Right lobe of liver (tissue), 6 donors: ENCODE data around the gene SERPINB4. TPM values are rescaled to one million over a fixed set of nuclear protein-coding genes. Genes with fewer than 3 reads are reported as not detected.
"Not testable (repeated sequence)": the region's sequence is repeated elsewhere in the genome, so short reads cannot be mapped to it uniquely, and the experiment has no call there.

Source experiments
- ATAC-seq, 4 donors: fragments of 200-7000 bp; cut with Tn5 transposase; one replicate each; pipeline ENCODE4 v1.9.1; 2020; ENCODE audit warnings: mild to moderate bottlenecking in 4 of 4, moderate library complexity in 4 of 4
- DNase-seq, 3 donors: peaks; one replicate each; pipeline ENCODE4 v3.0.0-alpha.2; 2020
- H3K27ac ChIP-seq, 3 donors: fragments of 200-600 bp; one replicate each; pipeline ENCODE4 v1.8.0; 2022
- H3K27me3 ChIP-seq, 2 donors: fragments of 200-600 bp; one replicate each; pipeline ENCODE4 v1.8.0; 2022
- H3K36me3 ChIP-seq, 4 donors: fragments of 200-600 bp; sonication (generic) in 1 of 4; one replicate each; pipeline versions ENCODE4 v1.5.1 to v1.8.0; 2017 to 2022; ENCODE audit warnings: control low read depth in 1 of 4
- H3K4me1 ChIP-seq, 4 donors: fragments of 200-600 bp; sonication (generic) in 1 of 4; one replicate each; pipeline versions ENCODE4 v1.5.1 to v1.8.0; 2017 to 2022; ENCODE audit warnings: control low read depth in 1 of 4
- H3K4me3 ChIP-seq, 3 donors: fragments of 200-600 bp; one replicate each; pipeline ENCODE4 v1.8.0; 2022
- H3K9me3 ChIP-seq, 4 donors: fragments of 200-600 bp; sonication (generic) in 1 of 4; one replicate each; pipeline versions ENCODE4 v1.5.1 to v1.8.0; 2017 to 2022; ENCODE audit warnings: control low read depth in 1 of 4
- POLR2A ChIP-seq: fragments of 450-650 bp; IDR thresholded peaks from one replicate; pipeline ENCODE4 v1.6.1; 2017; ENCODE audit warnings: antibody characterized with exemption, mild to moderate bottlenecking
- WGBS: methylation state at CpG from one replicate; pipeline ENCODE4 v1.1.6; 2018; ENCODE audit warnings: low coverage, low lambda C conversion rate; ENCODE audit not compliant: insufficient coverage; ENCODE audit errors: missing lambda C conversion rate; 5-methylcytosine and 5-hydroxymethylcytosine counted together
- intact Hi-C, 2 donors: fragments of 100-400 bp; cut with DNase I; formaldehyde crosslinking; loops; one replicate each; pipeline versions ENCODE4 v1.11.2 to v1.14.1; 2022
- total RNA-seq, 6 experiments: library from RNA; depleted of rRNA in 2 of 6; stranded (reverse); fragments of >200 nt in 2 of 6; fragmentation: NEBNext Ultra II Directional in 3 of 6; extraction: Animal tissue kit (Norgen Biotek cat#: 25700) in 3 of 6; gene quantifications; one replicate each; pipeline versions ENCODE4 v1.1.0 to v1.2.4, GENCODE V29; 2016 to 2023
- TF ChIP-seq, protein P1 (sequence below), 4 donors: fragments of 200-600 bp in 3 of 4; fragments of 450-650 bp in 1 of 4; IDR thresholded peaks; one replicate each; pipeline versions ENCODE4 v1.5.1 to v1.8.0; 2016 to 2022; ENCODE audit warnings: antibody characterized with exemption in 4 of 4, mild to moderate bottlenecking in 2 of 4
- donor health status: DM: no; HTN: yes; CAD: no.
- donor health status: DM: no; HTN: no; CAD: no.
- donor health status: DM: no; HTN: no; CAD: no.
- donor health status: DM: no; HTN: yes; CAD: no.
- donor health status: DM: no; HTN: yes; CAD: no.

Gene SERPINB4
- total RNA-seq, 6 experiments from 2014 or later, result not detected

DNA sequence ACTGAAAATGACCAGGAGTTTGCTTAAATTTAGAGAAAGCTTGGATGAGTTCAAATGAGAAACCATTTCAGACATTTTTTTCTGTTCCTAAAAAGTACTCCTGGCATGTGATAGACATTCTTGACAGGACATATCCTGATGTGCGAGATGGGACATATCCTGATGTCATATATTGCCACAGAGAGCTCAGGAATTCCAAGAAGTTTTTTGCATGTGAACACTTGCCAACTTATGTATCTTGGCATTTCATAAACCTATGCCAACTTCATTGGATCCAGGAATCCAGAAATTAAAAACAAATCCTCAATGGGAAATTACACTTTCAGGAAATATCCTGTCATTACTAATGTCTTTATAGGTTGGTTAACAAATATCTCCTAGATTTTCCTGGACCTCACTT, 20.5 kb upstream of the SERPINB4 start:
- no peaks in the 10 kb centered on the region for H3K36me3 ChIP-seq
- H3K27ac ChIP-seq, result no peak overlapping the region
- TF ChIP-seq POLR2A, result no peak
- TF ChIP-seq, protein P1, sequence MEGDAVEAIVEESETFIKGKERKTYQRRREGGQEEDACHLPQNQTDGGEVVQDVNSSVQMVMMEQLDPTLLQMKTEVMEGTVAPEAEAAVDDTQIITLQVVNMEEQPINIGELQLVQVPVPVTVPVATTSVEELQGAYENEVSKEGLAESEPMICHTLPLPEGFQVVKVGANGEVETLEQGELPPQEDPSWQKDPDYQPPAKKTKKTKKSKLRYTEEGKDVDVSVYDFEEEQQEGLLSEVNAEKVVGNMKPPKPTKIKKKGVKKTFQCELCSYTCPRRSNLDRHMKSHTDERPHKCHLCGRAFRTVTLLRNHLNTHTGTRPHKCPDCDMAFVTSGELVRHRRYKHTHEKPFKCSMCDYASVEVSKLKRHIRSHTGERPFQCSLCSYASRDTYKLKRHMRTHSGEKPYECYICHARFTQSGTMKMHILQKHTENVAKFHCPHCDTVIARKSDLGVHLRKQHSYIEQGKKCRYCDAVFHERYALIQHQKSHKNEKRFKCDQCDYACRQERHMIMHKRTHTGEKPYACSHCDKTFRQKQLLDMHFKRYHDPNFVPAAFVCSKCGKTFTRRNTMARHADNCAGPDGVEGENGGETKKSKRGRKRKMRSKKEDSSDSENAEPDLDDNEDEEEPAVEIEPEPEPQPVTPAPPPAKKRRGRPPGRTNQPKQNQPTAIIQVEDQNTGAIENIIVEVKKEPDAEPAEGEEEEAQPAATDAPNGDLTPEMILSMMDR (IDR thresholded peaks at IDR 0.05), result no peak
- 78% methylated on average over 1 of the region's 1 CpG for WGBS
- DNase-seq (no peak), ATAC-seq (no peak)
- no peaks in the 10 kb centered on the region for H3K4me1 ChIP-seq
- H3K9me3 ChIP-seq, result no peaks in the 10 kb centered on the region
- no peak overlapping the region for H3K4me3 ChIP-seq
- intact Hi-C loops, result no loop called here
- no peaks in the 10 kb centered on the region for H3K27me3 ChIP-seq

DNA sequence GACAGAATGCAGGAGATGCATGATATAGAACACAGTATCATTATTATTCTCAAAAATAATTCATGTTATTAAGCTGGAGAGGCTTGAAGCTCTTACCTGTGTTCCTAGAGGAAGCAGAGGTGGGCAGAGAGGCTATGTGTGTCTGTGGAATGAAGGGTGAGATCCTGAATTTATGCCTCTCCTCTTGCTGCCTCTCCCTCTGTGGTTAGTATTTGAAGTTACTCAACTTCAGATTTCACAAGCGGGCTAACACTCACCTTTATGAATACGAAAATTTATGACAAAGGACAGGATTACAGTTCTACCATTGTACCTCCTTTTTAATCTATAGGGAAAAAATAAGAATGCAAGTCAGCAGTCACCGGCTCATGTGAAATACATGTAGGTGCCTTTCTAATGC, 17.7 kb upstream of the SERPINB4 start, which contains the start of gene SERPINB3:
SERPINB3 (minus strand) TSS at position 144 of the 400 bp plus-strand sequence. CDS start 677 bp downstream, outside the sequence.
- H3K27ac ChIP-seq, H3K4me3 ChIP-seq, H3K9me3 ChIP-seq, H3K4me1 ChIP-seq, H3K36me3 ChIP-seq, ATAC-seq, H3K27me3 ChIP-seq, intact Hi-C loops, DNase-seq: not testable (repeated sequence)
- WGBS, result 44% methylated on average over 2 of the region's 3 CpGs

DNA sequence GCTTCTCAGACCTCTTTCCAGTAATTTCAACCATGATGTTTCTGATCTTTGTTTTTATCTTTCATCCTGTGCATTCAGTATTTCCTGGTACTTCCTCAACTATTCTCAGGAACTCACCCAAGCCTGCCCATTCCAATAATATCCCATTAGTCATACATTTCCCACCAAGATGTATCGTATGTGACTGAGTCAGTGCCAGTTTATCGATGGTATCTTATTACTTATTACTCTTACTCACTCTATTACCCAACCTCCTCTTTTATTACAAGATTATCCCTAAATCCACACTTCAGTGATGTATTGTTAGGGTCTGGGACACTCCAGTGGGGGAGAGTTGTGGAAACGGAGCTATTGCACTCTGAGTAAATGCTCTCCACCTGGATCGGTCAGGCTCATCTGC, 14.9 kb upstream of the SERPINB4 start:
- H3K4me1 ChIP-seq, H3K27me3 ChIP-seq, H3K36me3 ChIP-seq, H3K27ac ChIP-seq, DNase-seq, intact Hi-C loops, ATAC-seq, H3K4me3 ChIP-seq, H3K9me3 ChIP-seq: not testable (repeated sequence)
- WGBS, result 82% methylated on average over 4 of the region's 4 CpGs

DNA sequence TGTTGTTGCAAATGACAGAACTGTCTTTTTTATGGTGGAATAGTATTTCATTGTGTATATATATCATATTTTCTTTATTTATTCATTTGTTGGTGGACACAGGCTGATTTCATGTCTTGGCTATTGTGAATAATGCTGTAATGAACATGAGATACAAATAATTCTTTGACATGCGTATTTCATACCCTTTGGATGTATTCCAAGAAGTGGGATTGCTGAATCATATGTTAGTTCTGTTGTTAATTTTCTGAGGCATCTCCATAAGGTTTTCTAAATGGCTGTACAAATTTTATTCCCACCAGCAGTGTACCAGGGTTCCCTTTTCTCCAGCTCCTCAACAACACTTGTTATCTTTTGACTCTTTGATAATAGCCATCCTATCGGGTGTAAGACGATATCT, 6.2 kb upstream of the SERPINB4 start:
- H3K4me3 ChIP-seq, H3K36me3 ChIP-seq, ATAC-seq, H3K27ac ChIP-seq, H3K4me1 ChIP-seq, intact Hi-C loops, H3K27me3 ChIP-seq, DNase-seq, H3K9me3 ChIP-seq: not testable (repeated sequence)
- WGBS, result 60% methylated on average over 3 of the region's 3 CpGs

DNA sequence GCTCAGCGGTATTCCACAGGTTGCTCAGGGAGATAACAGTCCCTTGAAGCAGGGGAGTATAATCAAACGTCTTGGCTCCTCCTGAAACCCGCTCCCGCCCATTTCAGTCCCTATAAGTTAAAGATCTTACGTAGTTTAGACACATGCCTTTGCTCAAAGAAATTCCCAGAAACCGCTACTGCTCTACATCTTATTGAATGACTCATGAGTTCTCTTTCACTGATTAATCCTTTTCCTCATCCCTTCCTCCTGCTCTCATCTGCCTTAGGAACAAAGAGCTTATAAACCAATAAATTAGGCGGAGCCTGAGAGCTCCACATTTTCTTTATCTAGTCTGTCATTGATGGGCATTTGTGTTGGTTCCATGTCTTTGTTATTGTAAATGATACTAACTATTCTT, 4.2 kb upstream of the SERPINB4 start:
- intact Hi-C loops, result no loop called here
- no peak overlapping the region for H3K4me3 ChIP-seq
- DNase-seq, result no peak
- 42% methylated on average over 6 of the region's 7 CpGs for WGBS
- H3K4me1 ChIP-seq, result no peaks in the 10 kb centered on the region
- no peak overlapping the region for H3K27ac ChIP-seq
- no peak for ATAC-seq
- no peak for TF ChIP-seq POLR2A
- TF ChIP-seq, protein P1 (IDR thresholded peaks at IDR 0.05), result no peak
- H3K36me3 ChIP-seq, result no peaks in the 10 kb centered on the region
- no peaks in the 10 kb centered on the region for H3K9me3 ChIP-seq
- H3K27me3 ChIP-seq, result no peaks in the 10 kb centered on the region

DNA sequence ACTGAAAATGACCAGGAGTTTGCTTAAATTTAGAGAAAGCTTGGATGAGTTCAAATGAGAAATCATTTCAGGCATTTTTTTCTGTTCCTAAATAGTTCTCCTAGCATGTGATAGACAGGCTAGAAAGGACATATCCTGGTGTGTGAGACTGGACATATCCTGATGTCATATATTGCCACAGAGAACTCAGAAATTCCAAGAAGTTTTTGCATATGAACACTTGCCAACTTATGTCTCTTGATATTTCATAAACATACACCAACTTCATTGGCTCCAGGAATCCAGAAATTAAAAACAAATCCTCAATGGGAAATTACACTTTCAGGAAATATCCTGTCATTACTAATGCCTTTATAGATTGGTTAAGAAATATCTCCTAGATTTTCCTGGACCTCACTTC, 2.9 kb upstream of the SERPINB4 start:
- no peak for DNase-seq
- ATAC-seq, result no peak

DNA sequence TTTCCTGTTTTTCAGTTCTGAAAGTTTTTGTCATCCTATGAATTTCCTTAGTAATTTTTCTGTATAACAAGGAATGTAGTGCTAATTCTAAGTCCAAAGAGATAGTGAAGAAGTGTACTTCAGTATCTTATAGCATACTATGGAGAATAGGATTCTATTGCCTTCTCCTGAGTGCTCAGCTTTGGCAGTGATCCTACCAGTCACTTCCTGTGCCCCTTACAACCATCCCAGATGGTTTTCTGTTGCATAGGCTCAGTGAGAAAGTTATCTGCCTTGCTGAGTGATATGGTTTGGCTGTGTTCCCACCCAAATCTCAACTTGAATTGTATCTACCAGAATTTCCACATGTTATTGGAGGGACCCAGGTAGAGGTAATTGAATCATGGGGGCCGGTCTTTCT, 638 bp upstream of the SERPINB4 start:
- ATAC-seq, H3K4me1 ChIP-seq, DNase-seq, intact Hi-C loops, H3K36me3 ChIP-seq, H3K4me3 ChIP-seq, H3K27ac ChIP-seq, H3K9me3 ChIP-seq, H3K27me3 ChIP-seq: not testable (repeated sequence)
- WGBS, result 92% methylated on average over 1 of the region's 1 CpG

More for the DNA sequence above, 2.9 kb upstream of the SERPINB4 start:
- TF ChIP-seq POLR2A, result no peak
- no peaks in the 10 kb centered on the region for H3K4me1 ChIP-seq
- H3K27me3 ChIP-seq, result no peaks in the 10 kb centered on the region
- H3K27ac ChIP-seq, result no peak overlapping the region
- no peak overlapping the region for H3K4me3 ChIP-seq
- intact Hi-C loops, result no loop called here
- no peaks in the 10 kb centered on the region for H3K9me3 ChIP-seq
- H3K36me3 ChIP-seq, result no peaks in the 10 kb centered on the region

DNA sequence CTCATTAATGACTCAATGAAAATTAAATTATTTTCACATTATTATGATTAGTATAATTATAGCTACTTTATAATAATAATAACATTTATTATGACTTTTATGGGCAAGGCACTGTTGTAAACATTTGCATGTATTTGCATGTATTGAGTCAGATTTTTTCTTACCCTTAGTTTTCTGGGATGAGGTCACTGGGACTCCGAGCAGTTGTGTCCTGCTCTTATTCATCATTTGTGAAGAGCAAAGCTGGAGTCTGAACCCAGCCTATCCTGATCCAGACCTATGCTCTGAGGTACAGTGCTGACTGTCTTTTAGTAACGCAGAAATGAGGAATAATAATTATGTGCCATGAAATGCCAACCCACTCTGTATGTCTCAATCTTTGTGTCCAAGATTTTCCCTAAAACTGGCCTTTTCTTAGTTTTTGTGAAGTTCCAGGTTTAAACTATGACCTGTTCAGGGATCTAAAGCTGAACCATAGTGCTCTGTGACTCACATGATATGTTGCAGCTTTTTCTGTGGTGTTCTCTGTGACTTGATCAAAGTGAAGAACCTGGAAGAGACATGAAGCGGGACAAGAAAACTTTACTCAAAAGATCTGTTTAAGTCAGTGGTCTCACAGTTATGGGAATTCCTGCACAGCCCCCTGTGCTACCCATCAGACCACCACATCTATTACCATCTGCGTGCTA, 1.2 kb downstream of the SERPINB4 start:
- H3K4me1 ChIP-seq, H3K36me3 ChIP-seq, H3K27me3 ChIP-seq, intact Hi-C loops, H3K9me3 ChIP-seq, H3K4me3 ChIP-seq, ATAC-seq, H3K27ac ChIP-seq, DNase-seq: not testable (repeated sequence)
- WGBS, result 76% methylated on average over 4 of the region's 4 CpGs

DNA sequence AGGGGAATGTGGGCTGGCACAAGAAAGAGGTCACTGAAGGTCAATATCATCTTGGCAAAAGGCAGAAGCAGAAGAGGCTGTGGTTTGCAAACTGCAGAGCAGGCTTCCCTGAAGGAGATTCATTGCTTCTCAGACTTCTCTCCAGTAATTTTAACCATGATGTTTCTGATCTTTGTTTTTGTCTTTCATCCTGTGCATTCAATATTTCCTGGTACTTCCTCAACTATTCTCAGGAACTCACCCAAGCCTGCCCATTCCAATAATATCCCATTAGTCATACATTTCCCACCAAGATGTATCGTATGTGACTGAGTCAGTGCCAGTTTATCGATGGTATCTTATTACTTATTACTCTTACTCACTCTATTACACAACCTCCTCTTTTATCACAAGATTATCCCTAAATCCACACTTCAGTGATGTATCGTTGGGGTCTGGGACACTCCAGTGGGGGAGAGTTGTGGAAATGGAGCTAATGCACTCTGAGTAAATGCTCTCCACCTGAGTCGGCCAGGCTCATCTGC, 2.8 kb downstream of the SERPINB4 start:
- WGBS, result 76% methylated on average over 4 of the region's 4 CpGs
- H3K9me3 ChIP-seq, DNase-seq, H3K36me3 ChIP-seq, ATAC-seq, H3K4me1 ChIP-seq, H3K4me3 ChIP-seq, H3K27ac ChIP-seq, intact Hi-C loops, H3K27me3 ChIP-seq: not testable (repeated sequence)
